Adrenal gland (tissue), 5 donors: ENCODE measurements around the gene GYPB.
"Not testable (repeated sequence)": the region's sequence is repeated elsewhere in the genome, so short reads cannot be mapped to it uniquely, and the experiment has no call there.

Source experiments
- POLR2A ChIP-seq, 2 donors: fragments of 450-650 bp; IDR thresholded peaks; one replicate each; pipeline ENCODE4 v1.6.1; 2017; ENCODE audit warnings: antibody characterized with exemption in 2 of 2, mild to moderate bottlenecking in 2 of 2, moderate library complexity in 1 of 2
- TF ChIP-seq, protein P1 (sequence below), 6 experiments: fragments of 450-650 bp in 4 of 6; fragments of 200-600 bp in 2 of 6; sonication (generic) in 1 of 6; IDR thresholded peaks; 1 replicate in 5 of 6; 2 replicates in 1 of 6; pipeline versions ENCODE4 v1.5.1 to v1.8.0; 2016 to 2021; ENCODE audit warnings: antibody characterized with exemption in 6 of 6, mild to moderate bottlenecking in 2 of 6, moderate library complexity in 1 of 6
- donor health status: DM: no; HTN: no; CAD: no.

DNA sequence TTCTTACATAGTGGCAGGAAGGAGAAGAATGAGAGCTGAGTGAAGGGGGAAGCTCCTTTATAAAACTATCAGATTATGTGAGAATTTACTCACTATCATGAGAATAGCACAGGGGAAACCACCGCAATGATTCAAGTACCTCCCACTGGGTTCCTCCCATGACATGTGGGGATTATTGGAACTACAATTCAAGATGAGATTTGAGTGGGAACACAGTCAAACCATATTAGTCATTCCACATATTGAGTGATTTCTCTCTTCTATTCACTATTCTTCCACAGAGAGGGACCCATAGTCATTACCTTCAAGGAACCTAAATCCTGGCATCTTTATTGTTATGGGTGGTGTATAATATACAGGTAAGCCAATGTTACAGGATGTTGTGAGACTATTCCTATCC lies 27.4 kb downstream of the GYPB start:
- TF ChIP-seq, protein P1, sequence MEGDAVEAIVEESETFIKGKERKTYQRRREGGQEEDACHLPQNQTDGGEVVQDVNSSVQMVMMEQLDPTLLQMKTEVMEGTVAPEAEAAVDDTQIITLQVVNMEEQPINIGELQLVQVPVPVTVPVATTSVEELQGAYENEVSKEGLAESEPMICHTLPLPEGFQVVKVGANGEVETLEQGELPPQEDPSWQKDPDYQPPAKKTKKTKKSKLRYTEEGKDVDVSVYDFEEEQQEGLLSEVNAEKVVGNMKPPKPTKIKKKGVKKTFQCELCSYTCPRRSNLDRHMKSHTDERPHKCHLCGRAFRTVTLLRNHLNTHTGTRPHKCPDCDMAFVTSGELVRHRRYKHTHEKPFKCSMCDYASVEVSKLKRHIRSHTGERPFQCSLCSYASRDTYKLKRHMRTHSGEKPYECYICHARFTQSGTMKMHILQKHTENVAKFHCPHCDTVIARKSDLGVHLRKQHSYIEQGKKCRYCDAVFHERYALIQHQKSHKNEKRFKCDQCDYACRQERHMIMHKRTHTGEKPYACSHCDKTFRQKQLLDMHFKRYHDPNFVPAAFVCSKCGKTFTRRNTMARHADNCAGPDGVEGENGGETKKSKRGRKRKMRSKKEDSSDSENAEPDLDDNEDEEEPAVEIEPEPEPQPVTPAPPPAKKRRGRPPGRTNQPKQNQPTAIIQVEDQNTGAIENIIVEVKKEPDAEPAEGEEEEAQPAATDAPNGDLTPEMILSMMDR (IDR thresholded peaks at IDR 0.05), result not testable (repeated sequence)
- TF ChIP-seq POLR2A (IDR thresholded peaks at IDR 0.05), result not testable (repeated sequence)
